Type B pancreatic cell (in vitro differentiated cells): Measurements from ENCODE around the gene ZNF839. TPM values are rescaled to one million over a fixed set of nuclear protein-coding genes. Genes with fewer than 3 reads are reported as not detected.

ENCODE experiments used
- DNase-seq: peaks from one replicate; pipeline ENCODE4 v3.0.0; 2021; ENCODE audit warnings: mixed read lengths; ENCODE audit not compliant: unreplicated experiment; ENCODE audit errors: extremely low spot score
- H3K27ac Mint-ChIP-seq: 2 replicates; pipeline ENCODE4 v1.8.0; 2021; ENCODE audit warnings: mild to moderate bottlenecking, mixed read lengths
- H3K27me3 Mint-ChIP-seq: 2 replicates; pipeline ENCODE4 v1.8.0; 2021; ENCODE audit warnings: mixed read lengths
- H3K36me3 Mint-ChIP-seq: 2 replicates; pipeline ENCODE4 v1.8.0; 2021; ENCODE audit warnings: mixed read lengths
- H3K4me1 Mint-ChIP-seq: one replicate; pipeline ENCODE4 v1.8.0; 2021; ENCODE audit warnings: mixed read lengths; ENCODE audit not compliant: unreplicated experiment
- H3K4me3 Mint-ChIP-seq: 2 replicates; pipeline ENCODE4 v1.8.0; 2021; ENCODE audit warnings: mild to moderate bottlenecking, mixed read lengths
- H3K9me3 Mint-ChIP-seq: 2 replicates; pipeline ENCODE4 v1.8.0; 2021; ENCODE audit warnings: mixed read lengths
- CTCF ChIP-seq: fragments of 200-600 bp; sonication (generic); conservative IDR thresholded peaks from 2 replicates; pipeline ENCODE4 v1.5.0; 2021; ENCODE audit warnings: antibody characterized with exemption, mild to moderate bottlenecking
- total RNA-seq: library from RNA; stranded (reverse); gene quantifications from 2 replicates; pipeline ENCODE4 v1.2.1, GENCODE V29; 2021; ENCODE audit warnings: low replicate concordance

The ZNF839 gene
- total RNA-seq, 1 donor from 2014 or later, result 16.4 TPM

- DNase-seq, result no peak
- peaks cover 36% of the 10 kb centered on the region for H3K4me1 Mint-ChIP-seq
- peak overlapping the region; percentile 94 for H3K27ac Mint-ChIP-seq
- TF ChIP-seq CTCF, result no peak
- H3K27me3 Mint-ChIP-seq, result peaks cover 8% of the 10 kb centered on the region
- H3K9me3 Mint-ChIP-seq, result no peaks in the 10 kb centered on the region
- H3K36me3 Mint-ChIP-seq, result peaks cover 3% of the 10 kb centered on the region
- H3K4me3 Mint-ChIP-seq, result peak overlapping the region; percentile 93
Measured at GRCh38 chr14:102320033-102320660, 601 bp downstream of the ZNF839 start.

- no peak for DNase-seq
- Mint-ChIP-seq H3K27me3 (peaks cover 8% of the 10 kb centered on the region), H3K27ac (peak overlapping the region; percentile 94), H3K4me1 (peaks cover 36% of the 10 kb centered on the region), H3K4me3 (peak overlapping the region; percentile 93), H3K36me3 (peaks cover 3% of the 10 kb centered on the region), H3K9me3 (no peaks in the 10 kb centered on the region)
- TF ChIP-seq CTCF, result no peak
Measured at GRCh38 chr14:102320671-102321455, 1.3 kb downstream of the ZNF839 start.

GRCh38 chr14:102321456-102322422 is 2.2 kb downstream of the ZNF839 start:
- Mint-ChIP-seq H3K27me3 (peaks cover 6% of the 10 kb centered on the region), H3K4me3 (peak overlapping the region; percentile 93), H3K4me1 (peaks cover 34% of the 10 kb centered on the region), H3K27ac (peak overlapping the region; percentile 74), H3K9me3 (no peaks in the 10 kb centered on the region), H3K36me3 (peaks cover 7% of the 10 kb centered on the region)
- DNase-seq, result no peak
- TF ChIP-seq CTCF, result no peak

- Mint-ChIP-seq H3K36me3 (peaks cover 7% of the 10 kb centered on the region), H3K27ac (peak overlapping the region; percentile 77), H3K4me1 (peaks cover 23% of the 10 kb centered on the region), H3K9me3 (no peaks in the 10 kb centered on the region), H3K27me3 (no peaks in the 10 kb centered on the region), H3K4me3 (peak overlapping the region; percentile 75)
- TF ChIP-seq CTCF, result peak; percentile 66
- DNase-seq, result no peak
Measured at GRCh38 chr14:102323102-102323501, 3.6 kb downstream of the ZNF839 start.

- Mint-ChIP-seq H3K9me3 (no peaks in the 10 kb centered on the region), H3K4me3 (no peak overlapping the region), H3K4me1 (peaks cover 13% of the 10 kb centered on the region), H3K27me3 (no peaks in the 10 kb centered on the region), H3K27ac (no peak overlapping the region), H3K36me3 (peaks cover 7% of the 10 kb centered on the region)
- TF ChIP-seq CTCF, result no peak
- DNase-seq, result no peak
Measured at GRCh38 chr14:102325791-102326345, 6.3 kb downstream of the ZNF839 start.
